RKO (cell line): Measurements from ENCODE around the gene RHBDF1.
"Not testable (repeated sequence)": the region's sequence is repeated elsewhere in the genome, so short reads cannot be mapped to it uniquely, and the experiment has no call there.

Experiments used
- DNase-seq: peaks from one replicate; pipeline ENCODE4 v3.0.0-alpha.2; 2016; ENCODE audit warnings: low spot score

The RHBDF1 gene

DNA sequence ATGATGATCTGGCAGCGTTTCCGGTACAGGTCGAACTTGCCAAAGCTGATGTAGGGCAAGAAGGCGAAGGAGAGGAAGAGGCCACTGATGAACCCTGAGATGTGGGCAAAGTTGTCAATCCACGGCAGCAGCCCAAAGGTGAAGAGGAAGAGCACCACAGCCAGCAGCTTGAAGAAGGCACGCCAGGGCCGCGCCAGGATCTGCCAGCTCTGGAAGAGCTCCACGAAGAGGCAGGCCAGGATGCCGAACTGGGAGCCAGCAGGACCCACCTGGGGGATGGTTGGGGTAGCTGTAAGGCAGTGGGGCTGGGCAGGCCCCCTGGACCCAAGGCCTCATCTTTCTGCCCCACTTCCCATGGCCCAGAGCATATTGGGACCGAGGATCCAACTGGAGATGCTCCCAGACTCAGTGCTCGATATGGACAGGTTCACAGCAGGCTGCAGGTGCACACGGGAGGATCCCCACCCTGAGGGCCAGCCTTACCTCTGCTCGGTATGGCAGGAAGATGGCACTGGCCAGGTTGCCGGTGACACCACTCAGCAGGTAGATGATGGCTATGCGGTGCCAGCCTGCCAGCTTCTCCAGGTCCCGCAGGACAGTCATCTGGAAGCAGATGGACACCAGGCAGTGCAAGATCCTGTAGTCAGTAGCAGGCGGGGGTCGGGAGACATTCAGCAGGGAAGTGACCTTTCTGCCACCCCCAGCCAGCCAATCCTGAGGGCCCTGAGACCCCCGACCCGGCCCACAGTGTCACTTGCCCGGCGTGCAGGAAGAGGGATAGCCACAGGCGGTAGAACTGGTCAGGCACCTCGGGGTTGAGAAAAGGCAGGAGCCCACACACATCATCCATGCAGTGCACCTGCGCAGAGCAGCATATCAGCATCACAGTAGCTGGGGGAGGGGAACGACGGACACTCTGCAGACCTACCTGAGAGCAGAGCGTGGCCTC lies 13.7 kb downstream of the RHBDF1 start:
- DNase-seq: no peak

- DNase-seq: no peak
Observed at GRCh38 chr16:57711-58110, 14.7 kb downstream of the RHBDF1 start.

DNA sequence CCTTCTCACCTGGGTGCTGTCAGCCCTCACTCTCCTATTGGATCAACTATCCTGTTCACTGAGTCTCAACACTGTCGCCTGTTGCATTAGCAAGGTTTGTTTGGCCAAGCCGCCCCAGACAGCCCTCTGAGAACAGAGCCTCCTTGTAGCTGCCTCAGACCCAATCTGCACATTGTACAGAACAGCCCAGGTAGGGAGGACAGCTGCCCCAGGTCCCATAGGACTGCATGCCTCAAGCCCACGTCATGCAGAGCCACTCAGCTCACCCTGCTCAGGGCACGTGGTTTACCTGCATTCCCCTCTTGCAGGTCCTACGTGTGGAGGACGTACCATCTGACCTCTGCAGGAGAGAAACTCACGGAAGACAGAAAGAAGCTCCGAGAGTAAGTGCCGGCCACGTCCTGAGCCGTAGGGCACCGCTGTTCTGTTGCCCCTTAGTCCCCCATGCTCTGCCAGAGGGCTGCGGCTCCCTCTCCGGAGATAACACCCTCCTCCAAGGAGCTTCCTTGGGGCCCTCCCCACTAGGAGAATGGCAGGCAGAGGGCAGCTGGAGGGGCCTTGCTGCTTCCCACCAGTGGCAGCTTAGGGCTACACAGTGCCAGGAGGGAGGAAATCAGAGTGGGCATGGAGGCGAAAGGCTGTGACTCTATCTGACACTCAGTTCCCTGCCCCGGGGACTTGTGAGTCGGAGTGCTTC lies 16.1 kb downstream of the RHBDF1 start:
- no peak for DNase-seq

DNA sequence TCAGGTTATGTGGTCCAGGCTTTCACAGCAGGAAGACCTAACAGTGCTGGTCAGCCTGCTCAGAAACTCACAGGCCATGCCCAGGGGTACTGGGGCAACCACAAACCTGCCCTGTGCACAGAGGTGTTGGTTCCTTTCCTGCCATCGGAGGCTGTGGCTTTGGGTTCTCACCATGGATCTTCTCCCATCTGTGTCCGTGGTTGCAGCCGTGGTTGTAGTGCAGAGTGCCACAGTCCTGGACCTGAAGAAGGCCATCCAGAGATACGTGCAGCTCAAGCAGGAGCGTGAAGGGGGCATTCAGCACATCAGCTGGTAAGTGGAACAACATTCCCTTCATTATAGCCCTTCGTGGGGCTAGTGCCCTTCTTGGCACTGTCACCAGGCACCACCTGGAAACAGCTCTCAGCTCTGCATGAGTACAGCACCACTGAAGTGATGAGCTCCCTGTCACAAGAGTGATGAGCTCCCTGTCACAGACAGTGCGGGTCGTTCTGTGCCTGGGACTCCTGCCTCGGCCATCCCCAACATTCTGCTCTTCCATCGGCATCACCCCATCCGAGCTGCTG lies 16.8 kb downstream of the RHBDF1 start:
- no peak for DNase-seq

DNA sequence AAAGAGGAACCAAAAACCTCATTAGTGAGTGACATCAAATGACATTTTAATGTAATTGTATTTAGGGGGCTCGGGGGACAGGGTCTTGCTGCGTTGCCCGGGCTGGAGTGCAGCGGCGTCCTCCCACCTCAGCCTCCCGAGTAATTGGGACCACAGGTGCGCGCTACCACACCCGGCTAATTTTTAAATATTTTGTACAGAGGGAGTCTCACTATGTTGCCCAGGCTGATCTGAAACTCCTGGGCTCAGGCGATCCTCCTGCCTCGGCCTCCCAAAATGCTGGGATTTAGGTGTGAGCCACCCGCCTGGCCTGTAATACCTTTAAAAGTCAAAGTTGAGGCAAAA lies 18.2 kb downstream of the RHBDF1 start:
- DNase-seq: no peak

DNA sequence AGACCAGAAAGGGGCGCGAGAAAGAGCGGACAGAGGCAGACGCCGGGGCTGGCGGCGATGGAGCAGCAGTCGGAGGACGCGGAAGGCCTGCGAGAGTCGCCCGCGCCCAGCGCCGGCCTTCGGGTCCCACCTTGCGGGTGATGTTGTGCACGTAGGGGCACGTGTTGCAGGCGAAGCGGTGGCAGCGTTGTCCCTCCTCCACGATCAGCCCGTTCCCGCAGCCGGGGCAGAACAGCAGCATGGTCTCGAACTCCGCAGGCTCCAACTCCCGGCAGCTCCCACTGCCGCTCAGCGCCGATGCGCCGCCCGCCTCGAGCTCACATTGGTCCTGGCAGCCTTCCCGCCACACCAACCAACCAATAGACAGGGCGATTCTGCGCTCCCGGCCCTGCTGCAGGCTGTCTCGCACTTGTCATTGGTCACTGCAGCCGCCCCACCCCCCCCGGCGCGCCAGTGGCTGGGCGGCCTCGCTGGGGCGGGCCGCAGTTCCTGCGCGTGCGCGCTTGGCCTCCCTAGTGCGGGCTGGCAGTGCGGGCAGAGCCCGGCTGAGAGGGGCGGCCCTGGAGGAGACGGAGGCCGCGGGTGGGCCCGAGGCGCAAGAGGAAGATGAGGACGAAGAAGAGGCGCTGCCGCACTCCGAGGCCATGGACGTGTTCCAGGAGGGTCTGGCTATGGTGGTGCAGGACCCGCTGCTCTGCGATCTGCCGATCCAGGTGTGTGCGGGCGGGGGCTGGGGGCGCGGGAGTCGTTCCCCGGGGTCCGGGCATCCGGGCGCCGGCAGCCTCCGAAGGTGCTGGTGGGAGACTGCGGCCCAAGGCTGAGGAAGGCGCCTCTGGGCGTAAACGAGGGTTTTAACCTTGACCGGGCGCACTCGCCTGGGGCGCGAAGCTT lies 18.8 kb downstream of the RHBDF1 start, which contains the start of the genes POLR3K and SNRNP25:
POLR3K (minus strand) TSS at position 263 of the 891 bp plus-strand sequence; CDS start at position 241, 22 bp downstream.
SNRNP25 (plus strand) TSS at position 483 of the 891 bp plus-strand sequence; CDS start at position 672, 189 bp downstream.
- peak; percentile 98 for DNase-seq

DNA sequence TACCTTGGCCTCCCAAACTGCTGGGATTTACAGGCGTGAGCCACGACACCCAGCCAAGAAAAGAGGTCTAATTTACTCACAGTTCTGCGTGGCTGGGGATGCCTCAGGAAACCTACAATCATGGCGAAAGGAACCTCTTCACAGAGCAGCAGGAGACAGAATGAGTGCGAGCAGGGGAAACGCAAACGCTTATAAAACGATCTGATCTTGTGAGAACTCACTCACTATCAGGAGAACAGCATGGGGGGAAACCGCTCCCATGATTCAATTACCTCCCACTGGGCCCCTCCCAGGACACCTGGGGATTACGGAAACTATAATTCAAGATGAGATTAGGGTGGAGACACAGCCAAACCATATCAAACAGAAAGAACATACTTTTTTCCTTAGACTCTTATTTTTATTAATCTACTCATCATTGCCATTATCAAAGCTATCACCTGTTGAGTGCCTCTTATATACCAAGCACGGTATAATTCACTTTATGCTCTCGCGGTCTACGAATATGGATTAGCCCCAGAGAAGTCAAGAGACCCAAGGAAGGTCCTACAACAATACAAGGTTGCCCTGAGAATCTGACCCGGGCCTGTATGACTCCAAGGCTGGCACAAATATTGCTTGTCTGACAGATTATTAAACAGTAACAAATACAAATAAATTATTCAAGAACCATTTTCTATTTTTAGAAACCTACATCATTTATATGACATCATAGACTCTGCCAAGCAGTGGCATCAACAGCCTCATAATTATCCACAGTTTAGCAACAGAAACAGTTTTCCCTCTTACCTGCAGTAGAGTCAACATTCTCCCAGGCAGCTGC lies 21.5 kb downstream of the RHBDF1 start:
- DNase-seq: peak; percentile 25

DNA sequence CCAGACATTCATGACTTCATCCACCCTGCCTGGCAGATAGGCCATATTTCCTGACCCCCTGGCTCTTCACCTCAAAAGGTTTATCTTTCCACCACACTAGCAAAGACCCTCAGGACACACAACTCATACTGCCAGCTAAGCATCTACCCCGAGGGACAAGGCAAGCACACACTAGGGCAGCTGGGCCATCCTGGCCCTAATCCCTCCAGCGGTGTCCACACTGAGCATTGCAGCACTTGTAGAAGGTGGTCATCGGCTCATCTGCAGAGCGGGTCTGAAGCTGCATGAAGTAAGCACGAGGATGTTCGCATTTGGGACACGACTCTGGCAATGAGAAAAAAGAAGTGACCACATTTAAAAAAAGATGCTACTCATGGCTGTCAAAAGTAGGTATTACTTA lies 25.2 kb downstream of the RHBDF1 start:
- DNase-seq: no peak

DNA sequence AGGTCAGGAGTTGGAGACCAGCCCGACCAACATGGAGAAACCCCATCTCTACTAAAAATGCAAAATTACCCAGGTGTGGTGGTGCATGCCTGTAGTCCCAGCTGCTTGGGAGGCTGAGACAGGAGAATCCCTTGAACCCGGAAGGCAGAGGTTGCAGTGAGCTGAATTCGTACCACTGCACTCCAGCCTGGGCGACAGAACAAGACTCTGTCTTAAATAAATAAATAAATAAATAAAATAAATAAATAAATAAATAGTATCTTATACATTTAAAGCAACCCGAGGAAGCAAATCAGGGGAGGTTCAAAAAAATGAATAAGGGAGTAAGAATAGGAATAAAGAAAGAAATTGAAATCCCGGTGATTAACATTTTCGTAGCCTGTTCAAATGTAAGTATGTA lies 25.9 kb downstream of the RHBDF1 start:
- DNase-seq: not testable (repeated sequence)

DNA sequence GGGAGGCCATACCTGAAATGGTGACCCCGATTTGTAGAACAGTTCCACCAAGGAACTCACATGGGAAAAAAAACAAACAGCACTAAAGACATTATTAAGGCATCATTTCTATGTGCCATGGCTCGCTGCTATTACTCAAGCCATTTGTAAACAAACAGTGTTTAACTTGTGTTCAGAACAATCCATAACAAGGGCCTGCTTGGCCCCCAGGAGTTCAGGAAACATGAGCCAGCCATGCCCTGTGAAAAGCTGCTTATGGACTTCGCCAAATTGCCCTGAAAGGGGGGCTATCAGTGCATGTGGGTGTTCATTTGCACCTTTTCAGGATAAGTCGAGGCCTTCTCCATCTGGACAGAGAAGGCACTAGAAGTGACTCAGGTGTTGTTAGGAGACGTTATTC lies 27.0 kb downstream of the RHBDF1 start:
- DNase-seq: no peak

- no peak for DNase-seq
Observed at GRCh38 chr16:44655-45054, 27.8 kb downstream of the RHBDF1 start.

DNA sequence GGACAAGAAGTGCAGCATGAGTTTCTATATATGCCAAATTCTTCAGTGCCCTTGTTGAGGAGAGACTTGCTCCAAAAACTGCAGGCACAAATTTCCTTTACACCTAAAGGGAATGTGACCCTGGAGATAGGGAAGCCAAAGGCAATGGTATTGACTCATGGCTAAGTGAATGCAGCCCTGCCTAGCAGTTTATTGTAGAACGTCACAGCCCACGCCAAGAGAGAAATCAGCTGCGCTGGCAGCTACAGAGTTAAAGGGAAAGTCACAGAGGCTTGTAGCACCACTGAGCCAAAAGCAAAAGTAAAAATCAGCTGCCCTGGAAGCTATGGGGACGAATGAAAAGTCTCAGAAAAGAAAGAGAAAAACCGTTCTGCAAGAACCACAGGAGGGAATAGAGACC lies 29.1 kb downstream of the RHBDF1 start:
- no peak for DNase-seq

GRCh38 chr16:42691-43090 lies 29.7 kb downstream of the RHBDF1 start:
- DNase-seq: no peak

- DNase-seq: no peak
Observed at GRCh38 chr16:42069-42457, 30.4 kb downstream of the RHBDF1 start.

- no peak for DNase-seq
Observed at GRCh38 chr16:41439-42068, 30.9 kb downstream of the RHBDF1 start.

GRCh38 chr16:38941-39892 lies 33.2 kb downstream of the RHBDF1 start:
- no peak for DNase-seq

- DNase-seq: not testable (repeated sequence)
Observed at GRCh38 chr16:38206-38605, 34.2 kb downstream of the RHBDF1 start.

GRCh38 chr16:37511-37910 lies 34.9 kb downstream of the RHBDF1 start:
- no peak for DNase-seq

DNA sequence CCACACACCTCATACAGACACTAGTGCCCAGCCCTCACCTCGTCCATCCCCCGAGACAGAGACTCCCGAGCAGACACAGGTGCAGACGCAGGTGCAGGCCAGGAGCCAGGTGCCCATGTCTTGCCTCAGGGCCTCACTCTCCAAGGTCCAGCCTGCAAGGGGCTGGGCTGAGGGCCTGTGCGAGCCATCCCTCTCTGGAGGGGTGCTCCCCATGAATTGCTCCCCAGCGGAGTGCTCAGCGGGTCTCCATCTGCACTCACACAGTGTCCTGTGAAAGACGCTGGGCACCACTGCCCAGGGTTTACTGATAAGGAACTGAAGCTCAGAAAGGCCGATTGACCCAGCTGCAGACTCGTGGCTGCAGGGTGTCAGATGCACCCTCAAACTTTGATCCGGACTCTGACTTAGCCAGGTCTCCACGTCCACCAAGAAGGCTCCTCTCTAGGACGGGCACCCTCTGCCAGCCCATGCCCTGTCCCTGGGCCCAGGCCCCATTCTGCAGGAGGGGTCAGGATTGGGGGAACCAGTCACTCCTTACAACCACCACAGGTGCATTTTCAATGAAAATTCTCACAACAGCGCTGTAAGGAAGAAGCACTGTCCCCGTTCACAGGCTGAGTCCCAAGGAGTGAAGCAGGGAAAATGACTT lies 36.0 kb downstream of the RHBDF1 start:
- DNase-seq: no peak
